Measurements from ENCODE around the gene TRAF2. TPM values are rescaled to one million over a fixed set of nuclear protein-coding genes. Genes with fewer than 3 reads are reported as not detected.

TRAF2 gene
- total RNA-seq, 2 donors from 2014 or later: 53.5 to 73.3 TPM

GRCh38 chr9:136963341-136963740 lies 77.0 kb downstream of the TRAF2 start:
- no peaks in the 10 kb centered on the region for H3K9me3 Mint-ChIP-seq
- ATAC-seq (replicated peaks in 1 of 2) (no peak), DNase-seq (no peak)
- H3K36me3 Mint-ChIP-seq (ENCODE audit: insufficient read depth in 2 of 2): no peaks in the 10 kb centered on the region
- H3K27ac Mint-ChIP-seq: no peak overlapping the region
- peaks cover 15% of the 10 kb centered on the region for H3K4me1 Mint-ChIP-seq (ENCODE audit: low read depth)
- H3K27me3 Mint-ChIP-seq (ENCODE audit: low read depth): no peaks in the 10 kb centered on the region
- no peak overlapping the region for H3K4me3 Mint-ChIP-seq

- no peaks in the 10 kb centered on the region for H3K9me3 Mint-ChIP-seq
- no peak overlapping the region for H3K27ac Mint-ChIP-seq
- peaks cover 15% of the 10 kb centered on the region for H3K4me1 Mint-ChIP-seq (ENCODE audit: low read depth)
- DNase-seq (no peak), ATAC-seq (replicated peaks in 1 of 2) (no peak)
- no peaks in the 10 kb centered on the region for H3K27me3 Mint-ChIP-seq (ENCODE audit: low read depth)
- no peak overlapping the region for H3K4me3 Mint-ChIP-seq
- no peaks in the 10 kb centered on the region for H3K36me3 Mint-ChIP-seq (ENCODE audit: insufficient read depth in 2 of 2)
These were observed 77.4 kb downstream of the TRAF2 start for GRCh38 chr9:136963751-136964150.

GRCh38 chr9:136964171-136964689 lies 77.9 kb downstream of the TRAF2 start:
- ATAC-seq (replicated peaks in 1 of 2): no peak
- H3K4me1 Mint-ChIP-seq (ENCODE audit: low read depth): peaks cover 15% of the 10 kb centered on the region
- H3K36me3 Mint-ChIP-seq (ENCODE audit: insufficient read depth in 2 of 2): no peaks in the 10 kb centered on the region
- no peaks in the 10 kb centered on the region for H3K27me3 Mint-ChIP-seq (ENCODE audit: low read depth)
- no peaks in the 10 kb centered on the region for H3K9me3 Mint-ChIP-seq
- DNase-seq: no peak
- no peak overlapping the region for H3K27ac Mint-ChIP-seq
- H3K4me3 Mint-ChIP-seq: no peak overlapping the region

- H3K27ac Mint-ChIP-seq: no peak overlapping the region
These were observed 78.6 kb downstream of the TRAF2 start for GRCh38 chr9:136964833-136965422.

GRCh38 chr9:136965771-136966484 lies 79.6 kb downstream of the TRAF2 start:
- DNase-seq (peak in 1 of 2 donors; percentile 35), ATAC-seq (replicated peaks in 1 of 2) (peak; percentile 56 to 74)
- Mint-ChIP-seq H3K36me3 (ENCODE audit: insufficient read depth in 2 of 2) (no peaks in the 10 kb centered on the region), H3K4me3 (peak overlapping the region; percentile 67 to 82), H3K4me1 (ENCODE audit: low read depth) (peaks cover 13% of the 10 kb centered on the region), H3K9me3 (no peaks in the 10 kb centered on the region), H3K27me3 (ENCODE audit: low read depth) (no peaks in the 10 kb centered on the region), H3K27ac (no peak overlapping the region)

More at GRCh38 chr9:136964833-136965422, 78.6 kb downstream of the TRAF2 start:
- no peaks in the 10 kb centered on the region for H3K36me3 Mint-ChIP-seq (ENCODE audit: insufficient read depth in 2 of 2)
- no peak overlapping the region for H3K4me3 Mint-ChIP-seq
- no peaks in the 10 kb centered on the region for H3K27me3 Mint-ChIP-seq (ENCODE audit: low read depth)
- DNase-seq (no peak), ATAC-seq (replicated peaks in 1 of 2) (no peak)
- no peaks in the 10 kb centered on the region for H3K9me3 Mint-ChIP-seq
- H3K4me1 Mint-ChIP-seq (ENCODE audit: low read depth): peaks cover 15% of the 10 kb centered on the region

- Mint-ChIP-seq H3K4me1 (ENCODE audit: low read depth) (peaks cover 11% of the 10 kb centered on the region), H3K9me3 (no peaks in the 10 kb centered on the region), H3K4me3 (no peak overlapping the region), H3K27me3 (ENCODE audit: low read depth) (no peaks in the 10 kb centered on the region), H3K36me3 (ENCODE audit: insufficient read depth in 2 of 2) (no peaks in the 10 kb centered on the region), H3K27ac (no peak overlapping the region)
- DNase-seq (no peak), ATAC-seq (replicated peaks in 1 of 2) (no peak)
These were observed 82.2 kb downstream of the TRAF2 start for GRCh38 chr9:136968333-136969127.

- no peaks in the 10 kb centered on the region for H3K36me3 Mint-ChIP-seq (ENCODE audit: insufficient read depth in 2 of 2)
- H3K27ac Mint-ChIP-seq: no peak overlapping the region
- H3K4me3 Mint-ChIP-seq: no peak overlapping the region
- no peak for DNase-seq
- H3K27me3 Mint-ChIP-seq (ENCODE audit: low read depth): no peaks in the 10 kb centered on the region
- H3K4me1 Mint-ChIP-seq (ENCODE audit: low read depth): peaks cover 11% of the 10 kb centered on the region
- H3K9me3 Mint-ChIP-seq: no peaks in the 10 kb centered on the region
- ATAC-seq (replicated peaks in 1 of 2): no peak
These were observed 82.8 kb downstream of the TRAF2 start for GRCh38 chr9:136969150-136969549.

- H3K4me1 Mint-ChIP-seq (ENCODE audit: low read depth): peaks cover 11% of the 10 kb centered on the region
- ATAC-seq (replicated peaks in 1 of 2) (no peak), DNase-seq (no peak)
- H3K4me3 Mint-ChIP-seq: no peak overlapping the region
- H3K9me3 Mint-ChIP-seq: no peaks in the 10 kb centered on the region
- H3K27ac Mint-ChIP-seq: no peak overlapping the region
- no peaks in the 10 kb centered on the region for H3K36me3 Mint-ChIP-seq (ENCODE audit: insufficient read depth in 2 of 2)
- no peaks in the 10 kb centered on the region for H3K27me3 Mint-ChIP-seq (ENCODE audit: low read depth)
These were observed 83.5 kb downstream of the TRAF2 start for GRCh38 chr9:136969774-136970173.

- no peaks in the 10 kb centered on the region for H3K27me3 Mint-ChIP-seq (ENCODE audit: low read depth)
- no peaks in the 10 kb centered on the region for H3K36me3 Mint-ChIP-seq (ENCODE audit: insufficient read depth in 2 of 2)
- no peak for ATAC-seq (replicated peaks in 1 of 2)
- peaks cover 14% of the 10 kb centered on the region for H3K4me1 Mint-ChIP-seq (ENCODE audit: low read depth)
- H3K27ac Mint-ChIP-seq: no peak overlapping the region
- H3K4me3 Mint-ChIP-seq: no peak overlapping the region
- no peaks in the 10 kb centered on the region for H3K9me3 Mint-ChIP-seq
- no peak for DNase-seq
These were observed 84.0 kb downstream of the TRAF2 start for GRCh38 chr9:136970361-136970760.

- Mint-ChIP-seq H3K27ac (no peak overlapping the region), H3K4me1 (ENCODE audit: low read depth) (peaks cover 11% of the 10 kb centered on the region), H3K36me3 (ENCODE audit: insufficient read depth in 2 of 2) (no peaks in the 10 kb centered on the region), H3K27me3 (ENCODE audit: low read depth) (no peaks in the 10 kb centered on the region), H3K9me3 (no peaks in the 10 kb centered on the region), H3K4me3 (no peak overlapping the region)
- no peak for DNase-seq
- no peak for ATAC-seq (replicated peaks in 1 of 2)
These were observed 85.4 kb downstream of the TRAF2 start for GRCh38 chr9:136971746-136972145.

- ATAC-seq (replicated peaks in 1 of 2) (no peak), DNase-seq (no peak)
These were observed 86.0 kb downstream of the TRAF2 start for GRCh38 chr9:136972335-136972734.

GRCh38 chr9:136972743-136973142 lies 86.4 kb downstream of the TRAF2 start:
- Mint-ChIP-seq H3K4me3 (no peak overlapping the region), H3K4me1 (ENCODE audit: low read depth) (peaks cover 11% of the 10 kb centered on the region), H3K9me3 (no peaks in the 10 kb centered on the region), H3K27me3 (ENCODE audit: low read depth) (no peaks in the 10 kb centered on the region), H3K36me3 (ENCODE audit: insufficient read depth in 2 of 2) (no peaks in the 10 kb centered on the region), H3K27ac (no peak overlapping the region)
- DNase-seq (no peak), ATAC-seq (replicated peaks in 1 of 2) (no peak)

More at GRCh38 chr9:136972335-136972734, 86.0 kb downstream of the TRAF2 start:
- Mint-ChIP-seq H3K27me3 (ENCODE audit: low read depth) (no peaks in the 10 kb centered on the region), H3K9me3 (no peaks in the 10 kb centered on the region), H3K27ac (no peak overlapping the region), H3K4me1 (ENCODE audit: low read depth) (peaks cover 11% of the 10 kb centered on the region), H3K36me3 (ENCODE audit: insufficient read depth in 2 of 2) (no peaks in the 10 kb centered on the region), H3K4me3 (no peak overlapping the region)

Measured in activated T-cell treated with anti-CD3 and anti-CD28 coated beads, Interleukin-2, amount 50 U/mL, for 72 hours (primary cell).